GM18517 (cell line): ENCODE results near the gene RASGRP3.
"Not testable (repeated sequence)": the region's sequence is repeated elsewhere in the genome, so short reads cannot be mapped to it uniquely, and the experiment has no call there.

ENCODE experiments used
- ATAC-seq: cut with Tn5 transposase; IDR thresholded peaks from one replicate; pipeline ENCODE4 v1.9.1; 2021; ENCODE audit warnings: mild to moderate bottlenecking, moderate library complexity; ENCODE audit not compliant: unreplicated experiment

The RASGRP3 gene

GRCh38 chr2:33476131-33476792 is at the start of gene RASGRP3:
Gene RASGRP3, plus strand, starts transcription at chr2:33476649. Its CDS starts 38,488 bp downstream, at chr2:33515137.
- peak; percentile 57 for ATAC-seq

- no peak for ATAC-seq
These were observed 49.7 kb upstream of the RASGRP3 start for GRCh38 chr2:33426666-33427231.

- ATAC-seq = no peak
These were observed 46.4 kb upstream of the RASGRP3 start for GRCh38 chr2:33430077-33430476.

GRCh38 chr2:33430856-33431255 is 45.6 kb upstream of the RASGRP3 start:
- no peak for ATAC-seq

GRCh38 chr2:33432871-33433270 is 43.6 kb upstream of the RASGRP3 start:
- no peak for ATAC-seq

- ATAC-seq = no peak
These were observed 42.9 kb upstream of the RASGRP3 start for GRCh38 chr2:33433279-33434235.

- ATAC-seq = no peak
These were observed 40.9 kb upstream of the RASGRP3 start for GRCh38 chr2:33435518-33435917.

GRCh38 chr2:33436083-33436482 is 40.4 kb upstream of the RASGRP3 start:
- ATAC-seq = no peak

GRCh38 chr2:33437297-33437696 is 39.2 kb upstream of the RASGRP3 start:
- ATAC-seq = no peak

GRCh38 chr2:33437815-33438214 is 38.6 kb upstream of the RASGRP3 start:
- ATAC-seq = no peak

GRCh38 chr2:33441235-33441810 is 35.1 kb upstream of the RASGRP3 start:
- peak; percentile 59 for ATAC-seq

- not testable (repeated sequence) for ATAC-seq
These were observed 34.4 kb upstream of the RASGRP3 start for GRCh38 chr2:33442052-33442451.

GRCh38 chr2:33442528-33443079 is 33.8 kb upstream of the RASGRP3 start:
- ATAC-seq = no peak

GRCh38 chr2:33443274-33443829 is 33.1 kb upstream of the RASGRP3 start:
- no peak for ATAC-seq

- no peak for ATAC-seq
These were observed 31.5 kb upstream of the RASGRP3 start for GRCh38 chr2:33444967-33445366.

- no peak for ATAC-seq
These were observed 28.1 kb upstream of the RASGRP3 start for GRCh38 chr2:33448220-33448899.

- ATAC-seq = no peak
These were observed 25.2 kb upstream of the RASGRP3 start for GRCh38 chr2:33451214-33451613.

- no peak for ATAC-seq
These were observed 24.6 kb upstream of the RASGRP3 start for GRCh38 chr2:33451825-33452224.

- ATAC-seq = no peak
These were observed 23.9 kb upstream of the RASGRP3 start for GRCh38 chr2:33452545-33452944.

GRCh38 chr2:33453905-33454479 is 22.5 kb upstream of the RASGRP3 start:
- no peak for ATAC-seq
